K562 (cell line): ENCODE results near the gene TLN1. TPM values are rescaled to one million over a fixed set of nuclear protein-coding genes. Genes with fewer than 3 reads are reported as not detected.
A peak's percentile ranks its signal among the peaks of the same experiment; 100 is the strongest.

Experiments
- BHLHE40 ChIP-seq: IDR thresholded peaks from 2 replicates; pipeline ENCODE4 v1.6.1; 2011; ENCODE audit warnings: low read length, improper control_type of control experiment
- COPS2 ChIP-seq: fragments of 450-650 bp; conservative IDR thresholded peaks from 2 replicates; pipeline ENCODE4 v1.6.1; 2016; ENCODE audit warnings: mild to moderate bottlenecking, moderate library complexity
- DEAF1 ChIP-seq: fragments of 450-650 bp; formaldehyde crosslinking; IDR thresholded peaks from 2 replicates; pipeline ENCODE4 v1.4.0; 2020; ENCODE audit warnings: mild to moderate bottlenecking, moderate library complexity
- GTF2A2 ChIP-seq: IDR thresholded peaks from 2 replicates; pipeline ENCODE4 v1.6.1; 2016; ENCODE audit warnings: mild to moderate bottlenecking, missing genetic modification characterization, missing compliant biosample characterization
- HDGF ChIP-seq: fragments of 450-650 bp; IDR thresholded peaks from 2 replicates; pipeline ENCODE4 v1.6.1; 2016
- NELFE ChIP-seq: IDR thresholded peaks from 2 replicates; pipeline ENCODE4 v1.6.1; 2011; ENCODE audit warnings: mild to moderate bottlenecking; ENCODE audit not compliant: insufficient read depth, insufficient read length
- PRPF4 ChIP-seq: fragments of 200-400 bp; formaldehyde crosslinking; IDR thresholded peaks from one replicate; pipeline ENCODE4 v1.6.1; 2017; ENCODE audit warnings: low read length, low read depth, mild to moderate bottlenecking; ENCODE audit not compliant: insufficient read depth, poor library complexity, severe bottlenecking
- PYGO2 ChIP-seq: fragments of 450-650 bp; IDR thresholded peaks from 2 replicates; pipeline ENCODE4 v1.6.1; 2016; ENCODE audit warnings: mild to moderate bottlenecking, missing genetic modification characterization, moderate library complexity, missing compliant biosample characterization
- SETDB1 ChIP-seq: IDR thresholded peaks from one replicate; pipeline ENCODE4 v1.6.1; 2012; ENCODE audit warnings: low read length, control low read depth, inconsistent platforms
- SMAD2 ChIP-seq: fragments of 150-350 bp; IDR thresholded peaks from 2 replicates; pipeline ENCODE4 v1.6.1; 2014; ENCODE audit warnings: low read depth, mild to moderate bottlenecking, low read length
- TEAD2 ChIP-seq: fragments of 450-650 bp; IDR thresholded peaks from 2 replicates; pipeline ENCODE4 v1.6.1; 2016; ENCODE audit warnings: missing genetic modification characterization, control low read depth, missing compliant biosample characterization
- THRB ChIP-seq: fragments of 450-650 bp; formaldehyde crosslinking; conservative IDR thresholded peaks from 2 replicates; pipeline ENCODE4 v1.4.0; 2022; ENCODE audit warnings: mild to moderate bottlenecking, missing genetic modification characterization
- YBX1 ChIP-seq: fragments of 450-650 bp; IDR thresholded peaks from 2 replicates; pipeline ENCODE4 v1.7.1; 2016; ENCODE audit warnings: mild to moderate bottlenecking
- ZBED1 ChIP-seq: IDR thresholded peaks from 2 replicates; pipeline ENCODE4 v1.6.1; 2014
- ZHX1 ChIP-seq: fragments of 150-350 bp; conservative IDR thresholded peaks from 2 replicates; pipeline ENCODE4 v1.6.1; 2014; ENCODE audit warnings: low read length
- ZNF134 ChIP-seq: fragments of 250-450 bp; sonication (Bioruptor Pico); conservative IDR thresholded peaks from 2 replicates; pipeline ENCODE4 v1.4.0; 2020
- ZNF146 ChIP-seq: IDR thresholded peaks from one replicate; pipeline ENCODE4 v1.6.1; 2018; ENCODE audit warnings: missing compliant biosample characterization; ENCODE audit not compliant: unreplicated experiment
- ZNF239 ChIP-seq: fragments of 250-450 bp; sonication (Bioruptor Pico); IDR thresholded peaks from 2 replicates; pipeline ENCODE4 v1.4.0; 2020; ENCODE audit warnings: mild to moderate bottlenecking
- ZNF280A ChIP-seq: fragments of 450-650 bp; IDR thresholded peaks from 2 replicates; pipeline ENCODE4 v1.6.1; 2018; ENCODE audit warnings: mild to moderate bottlenecking, low read depth; ENCODE audit not compliant: partially characterized antibody
- ZNF408 ChIP-seq: fragments of 250-450 bp; sonication (Bioruptor Pico); IDR thresholded peaks from 2 replicates; pipeline ENCODE4 v1.4.0; 2020; ENCODE audit warnings: low read depth, mild to moderate bottlenecking, moderate library complexity
- ZNF707 ChIP-seq: fragments of 250-450 bp; sonication (Bioruptor Pico); conservative IDR thresholded peaks from 2 replicates; pipeline ENCODE4 v1.8.0; 2022; ENCODE audit warnings: inconsistent platforms, mild to moderate bottlenecking, moderate library complexity
- ZSCAN29 ChIP-seq: fragments of 450-650 bp; IDR thresholded peaks from 2 replicates; pipeline ENCODE4 v1.6.1; 2017
- polyA plus RNA-seq, 8 experiments: library from polyadenylated mRNA; depleted of rRNA in 4 of 8; stranded (reverse) in 5 of 8; unstranded in 3 of 8; fragments of >200 nt; fragmentation: Nextera tagmentation in 2 of 8; fragmentation: Illumina TruSeq in 1 of 8; extraction: Ambion mirVana in 2 of 8; extraction: Trizol in 1 of 8; gene quantifications; 2 replicates each; pipeline versions ENCODE4 v1.2.1 to v1.2.3, GENCODE V29; 2011 to 2014; ENCODE audit warnings: inconsistent platforms in 1 of 8, missing spikeins in 1 of 8
- total RNA-seq, 7 experiments: library from RNA; depleted of rRNA in 6 of 7; stranded (reverse); fragments of >200 nt in 6 of 7; fragmentation: Illumina TruSeq in 2 of 7; extraction: Trizol in 2 of 7; gene quantifications; 2 replicates each; pipeline versions ENCODE4 v1.2.1 to v1.2.3, GENCODE V29; 2011 to 2021; ENCODE audit warnings: low replicate concordance in 1 of 7

The TLN1 gene
- total and polyA plus RNA-seq, 9 of the 15 experiments (the other 6 are each of a cell fraction or from before 2014, with no cell fraction given): 3.6 to 240 (median 54.8) TPM

GRCh38 chr9:35728041-35728971 is 3.7 kb downstream of the TLN1 start (continued):
- TF ChIP-seq PRPF4 (no peak), GTF2A2 (tag) (no peak), SMAD2 (no peak), COPS2 (no peak), HDGF (0 out of 2 replicates have a peak, but pooled peaks have one; percentile 26), ZHX1 (no peak), PYGO2 (tag) (no peak; the same call in 1 of the 2 replicates), SETDB1 (no peak), ZNF707 (CRISPR knock-in tag) (no peak), ZNF280A (no peak), ZBED1 (no peak; the same call in 1 of the 2 replicates), ZNF408 (CRISPR knock-in tag) (no peak), ZSCAN29 (no peak), NELFE (no peak), ZNF146 (CRISPR knock-in tag) (no peak), BHLHE40 (peak; percentile 35; the same call in 1 of the 2 replicates), ZNF239 (no peak), YBX1 (no peak), DEAF1 (CRISPR knock-in tag) (no peak), TEAD2 (peak; percentile 52; the same call in 1 of the 2 replicates), ZNF134 (CRISPR knock-in tag) (no peak), THRB (peak; percentile 91)
